Bronchial epithelial cell (primary cell): ENCODE data around the gene PAK4. TPM values are rescaled to one million over a fixed set of nuclear protein-coding genes. Genes with fewer than 3 reads are reported as not detected.

Experiments
- DNase-seq: peaks from one replicate; pipeline ENCODE4 v3.0.0-alpha.2; 2010; ENCODE audit warnings: low read depth
- FAIRE-seq: peaks from 2 replicates; lab custom pipeline; 2011; peaks lifted over from hg19 to GRCh38; lab: Jason Lieb, UNC
- H3K27me3 ChIP-seq: 2 replicates; pipeline ENCODE4 v1.5.1; 2011; ENCODE audit warnings: low read length; ENCODE audit not compliant: control insufficient read depth, insufficient read depth
- H3K36me3 ChIP-seq: 2 replicates; pipeline ENCODE4 v1.5.1; 2011; ENCODE audit warnings: low read length; ENCODE audit not compliant: control insufficient read depth, insufficient read depth
- H3K4me3 ChIP-seq: 2 replicates; pipeline ENCODE4 v1.5.1; 2011; ENCODE audit warnings: mild to moderate bottlenecking, low read depth, low read length, control low read depth
- CTCF ChIP-seq: IDR thresholded peaks from 2 replicates; pipeline ENCODE4 v1.5.1; 2011; ENCODE audit warnings: mild to moderate bottlenecking, moderate library complexity, low read length, control low read depth, inconsistent platforms; ENCODE audit not compliant: insufficient read depth, severe bottlenecking
- total RNA-seq: library from RNA; depleted of rRNA; stranded (reverse); fragments of >200 nt; gene quantifications from 2 replicates; pipeline ENCODE4 v1.2.1, GENCODE V29; 2014

PAK4 gene
- total RNA-seq, 1 donor from 2014 or later, result 4.5 TPM

GRCh38 chr19:39168258-39169142 lies 42.9 kb downstream of the PAK4 start:
- no peaks in the 10 kb centered on the region for H3K27me3 ChIP-seq
- no peak overlapping the region for H3K4me3 ChIP-seq
- DNase-seq (no peak), FAIRE-seq (no peak)
- H3K36me3 ChIP-seq, result peaks cover 6% of the 10 kb centered on the region
- TF ChIP-seq CTCF, result no peak

- no peak for TF ChIP-seq CTCF
- Histone ChIP-seq H3K4me3 (no peak overlapping the region), H3K27me3 (no peaks in the 10 kb centered on the region), H3K36me3 (peaks cover 9% of the 10 kb centered on the region)
- DNase-seq (no peak), FAIRE-seq (no peak)
These were observed 43.7 kb downstream of the PAK4 start for GRCh38 chr19:39169143-39169810.

GRCh38 chr19:39170386-39171231 lies 45.0 kb downstream of the PAK4 start:
- DNase-seq (no peak), FAIRE-seq (no peak)
- no peak for TF ChIP-seq CTCF
- no peaks in the 10 kb centered on the region for H3K27me3 ChIP-seq
- H3K4me3 ChIP-seq, result no peak overlapping the region
- H3K36me3 ChIP-seq, result peaks cover 13% of the 10 kb centered on the region

- no peaks in the 10 kb centered on the region for H3K27me3 ChIP-seq
- no peak for FAIRE-seq
- no peak overlapping the region for H3K4me3 ChIP-seq
- DNase-seq, result no peak
- H3K36me3 ChIP-seq, result peaks cover 18% of the 10 kb centered on the region
- TF ChIP-seq CTCF, result no peak
These were observed 46.2 kb downstream of the PAK4 start for GRCh38 chr19:39171479-39172465.
